H1 (cell line): Measurements from ENCODE around the gene UGT1A7. TPM values are rescaled to one million over a fixed set of nuclear protein-coding genes. Genes with fewer than 3 reads are reported as not detected.

Source experiments
- SP2 ChIP-seq: IDR thresholded peaks from 2 replicates; pipeline ENCODE4 v1.6.1; 2012; ENCODE audit warnings: mild to moderate bottlenecking, low read length, inconsistent platforms
- polyA plus RNA-seq, 7 experiments: library from polyadenylated mRNA; depleted of rRNA in 3 of 7; stranded (reverse) in 5 of 7; unstranded in 2 of 7; fragments of >200 nt in 5 of 7; fragments of 200-250 nt in 2 of 7; gene quantifications; 1 replicate in 5 of 7; 2 replicates in 1 of 7; 4 replicates in 1 of 7; pipeline versions ENCODE4 v1.2.1 to v1.2.3, GENCODE V29; 2011 to 2013; ENCODE audit warnings: missing spikeins in 2 of 7, mixed read lengths in 2 of 7
- total RNA-seq: library from RNA; stranded (reverse); fragmentation: NEBNext Ultra II Directional; extraction: Animal tissue kit (Norgen Biotek cat#: 25700); gene quantifications from 2 replicates; pipeline ENCODE4 v1.2.1, GENCODE V29; 2021

The UGT1A7 gene
- total and polyA plus RNA-seq, 2 of the 8 experiments (the other 6 are each of a cell fraction or from before 2014, with no cell fraction given): not detected

- no peak for TF ChIP-seq SP2
Observed at GRCh38 chr2:233689501-233689900, 7.8 kb downstream of the UGT1A7 start (continued).
